BE2C (cell line): Measurements from ENCODE around the gene SRGAP3.

Source experiments
- DNase-seq: peaks from one replicate; pipeline ENCODE4 v3.0.0-alpha.2; 2020
- H3K27me3 ChIP-seq: fragments of 250-450 bp; sonication (Bioruptor Pico); 2 replicates; pipeline ENCODE4 v1.5.1; 2020; ENCODE audit warnings: mild to moderate bottlenecking
- H3K36me3 ChIP-seq: fragments of 250-450 bp; sonication (Bioruptor Pico); 2 replicates; pipeline ENCODE4 v1.5.1; 2020; ENCODE audit warnings: mild to moderate bottlenecking
- H3K4me1 ChIP-seq: fragments of 250-450 bp; sonication (Bioruptor Pico); 2 replicates; pipeline ENCODE4 v1.5.1; 2020
- H3K4me3 ChIP-seq: 2 replicates; pipeline ENCODE4 v1.5.1; 2011; ENCODE audit warnings: low read depth, low read length
- H3K9me3 ChIP-seq: fragments of 250-450 bp; sonication (Bioruptor Pico); 2 replicates; pipeline ENCODE4 v1.5.1; 2020
- TF ChIP-seq, protein P1 (sequence below): IDR thresholded peaks from 2 replicates; pipeline ENCODE4 v1.5.1; 2012; ENCODE audit warnings: mild to moderate bottlenecking, low read depth, low read length

SRGAP3 gene

GRCh38 chr3:8954938-8955763 lies 294.3 kb downstream of the SRGAP3 start:
- Histone ChIP-seq H3K4me1 (no peaks in the 10 kb centered on the region), H3K9me3 (no peaks in the 10 kb centered on the region), H3K36me3 (no peaks in the 10 kb centered on the region), H3K27me3 (no peaks in the 10 kb centered on the region), H3K4me3 (no peak overlapping the region)
- DNase-seq, result no peak
- TF ChIP-seq, protein P1, sequence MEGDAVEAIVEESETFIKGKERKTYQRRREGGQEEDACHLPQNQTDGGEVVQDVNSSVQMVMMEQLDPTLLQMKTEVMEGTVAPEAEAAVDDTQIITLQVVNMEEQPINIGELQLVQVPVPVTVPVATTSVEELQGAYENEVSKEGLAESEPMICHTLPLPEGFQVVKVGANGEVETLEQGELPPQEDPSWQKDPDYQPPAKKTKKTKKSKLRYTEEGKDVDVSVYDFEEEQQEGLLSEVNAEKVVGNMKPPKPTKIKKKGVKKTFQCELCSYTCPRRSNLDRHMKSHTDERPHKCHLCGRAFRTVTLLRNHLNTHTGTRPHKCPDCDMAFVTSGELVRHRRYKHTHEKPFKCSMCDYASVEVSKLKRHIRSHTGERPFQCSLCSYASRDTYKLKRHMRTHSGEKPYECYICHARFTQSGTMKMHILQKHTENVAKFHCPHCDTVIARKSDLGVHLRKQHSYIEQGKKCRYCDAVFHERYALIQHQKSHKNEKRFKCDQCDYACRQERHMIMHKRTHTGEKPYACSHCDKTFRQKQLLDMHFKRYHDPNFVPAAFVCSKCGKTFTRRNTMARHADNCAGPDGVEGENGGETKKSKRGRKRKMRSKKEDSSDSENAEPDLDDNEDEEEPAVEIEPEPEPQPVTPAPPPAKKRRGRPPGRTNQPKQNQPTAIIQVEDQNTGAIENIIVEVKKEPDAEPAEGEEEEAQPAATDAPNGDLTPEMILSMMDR, result no peak

DNA sequence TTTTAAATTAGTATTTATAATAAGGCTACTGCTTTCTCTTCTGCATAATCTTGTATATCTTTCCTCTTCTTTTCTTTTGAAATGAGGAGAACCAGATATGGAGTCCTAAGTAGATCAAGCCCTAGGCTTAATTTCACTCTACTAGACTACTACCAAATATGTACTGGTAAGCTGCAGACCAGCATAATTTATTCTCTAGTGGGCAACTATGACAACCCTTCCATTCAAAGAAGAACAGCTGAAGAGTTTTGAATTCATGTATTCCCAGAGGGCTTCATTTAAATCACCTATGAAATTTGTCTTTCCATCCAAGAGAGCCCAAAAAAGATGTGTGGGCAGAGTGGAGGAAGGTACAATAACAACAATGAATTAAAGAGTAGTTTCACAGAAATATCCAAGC lies 296.1 kb downstream of the SRGAP3 start:
- Histone ChIP-seq H3K27me3 (no peaks in the 10 kb centered on the region), H3K9me3 (no peaks in the 10 kb centered on the region), H3K36me3 (no peaks in the 10 kb centered on the region), H3K4me3 (no peak overlapping the region), H3K4me1 (no peaks in the 10 kb centered on the region)
- TF ChIP-seq, protein P1, result no peak
- no peak for DNase-seq

GRCh38 chr3:8952130-8952529 lies 297.3 kb downstream of the SRGAP3 start:
- Histone ChIP-seq H3K9me3 (no peaks in the 10 kb centered on the region), H3K4me3 (no peak overlapping the region), H3K27me3 (no peaks in the 10 kb centered on the region), H3K4me1 (no peaks in the 10 kb centered on the region), H3K36me3 (no peaks in the 10 kb centered on the region)
- no peak for DNase-seq
- TF ChIP-seq, protein P1, result no peak

- no peaks in the 10 kb centered on the region; the same call in 1 of the 2 replicates for H3K36me3 ChIP-seq
- H3K27me3 ChIP-seq, result no peaks in the 10 kb centered on the region
- H3K4me3 ChIP-seq, result no peak overlapping the region
- TF ChIP-seq, protein P1, result no peak
- no peaks in the 10 kb centered on the region for H3K4me1 ChIP-seq
- H3K9me3 ChIP-seq, result no peaks in the 10 kb centered on the region
- DNase-seq, result no peak
Observed at GRCh38 chr3:8945890-8946600, 303.4 kb downstream of the SRGAP3 start.

DNA sequence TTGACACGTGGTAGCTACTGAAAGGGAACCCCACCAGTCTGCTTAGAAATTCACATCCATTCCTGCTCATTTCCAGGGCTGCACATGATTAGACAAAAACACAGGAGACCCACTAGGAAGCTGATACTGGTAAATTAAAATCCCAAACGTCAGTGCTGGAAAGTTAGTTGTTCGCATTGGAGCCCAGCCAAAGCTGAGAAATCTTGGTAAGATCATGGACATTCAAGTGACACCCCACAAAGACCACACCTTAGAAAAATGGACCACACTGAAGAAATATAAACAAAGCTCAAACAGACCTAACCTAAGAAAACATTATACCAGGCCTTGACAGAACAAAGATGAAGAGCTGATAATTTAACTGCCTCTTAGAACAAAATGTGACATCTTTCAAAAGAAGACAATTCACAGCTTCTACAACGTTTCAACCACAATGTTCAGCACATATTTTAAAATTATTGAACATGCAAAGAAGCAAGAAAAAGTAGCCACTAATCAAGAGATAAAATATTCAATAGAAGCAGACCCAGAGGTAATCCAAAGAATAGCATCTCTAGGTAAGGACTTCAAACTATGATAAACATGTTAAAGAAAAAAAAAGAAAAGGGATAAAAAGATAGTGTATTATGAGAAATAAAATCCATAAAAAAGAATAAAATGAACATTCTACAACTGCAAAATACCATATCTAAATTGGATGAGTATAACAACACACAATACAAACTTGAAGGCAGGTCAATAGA lies 306.5 kb downstream of the SRGAP3 start:
- TF ChIP-seq, protein P1, result no peak
- Histone ChIP-seq H3K4me3 (no peak overlapping the region), H3K9me3 (no peaks in the 10 kb centered on the region), H3K4me1 (no peaks in the 10 kb centered on the region), H3K27me3 (no peaks in the 10 kb centered on the region), H3K36me3 (no peaks in the 10 kb centered on the region; the same call in 1 of the 2 replicates)
- DNase-seq, result no peak
